K562 (cell line): Measurements from ENCODE around the gene ERBB3. TPM values are rescaled to one million over a fixed set of nuclear protein-coding genes. Genes with fewer than 3 reads are reported as not detected.

Source experiments
- ATF6 ChIP-seq: sonication (generic); formaldehyde crosslinking; IDR thresholded peaks from 2 replicates; pipeline ENCODE4 v1.4.0; 2020; ENCODE audit warnings: mild to moderate bottlenecking, missing genetic modification reagents
- BRF2 ChIP-seq: IDR thresholded peaks from 3 replicates; pipeline ENCODE4 v1.6.1; 2011; ENCODE audit warnings: borderline replicate concordance, mild to moderate bottlenecking; ENCODE audit not compliant: insufficient read length, insufficient read depth
- DACH1 ChIP-seq: fragments of 450-650 bp; IDR thresholded peaks from 2 replicates; pipeline ENCODE4 v1.6.1; 2018; ENCODE audit not compliant: partially characterized antibody
- FOXM1 ChIP-seq, 2 experiments: fragments of 450-650 bp in 1 of 2; sonication (generic) in 1 of 2; formaldehyde crosslinking in 1 of 2; IDR thresholded peaks; 2 replicates each; pipeline versions ENCODE4 v1.6.1 to v1.9.0; 2017 to 2022; ENCODE audit warnings: low read depth in 2 of 2, mild to moderate bottlenecking in 2 of 2, missing genetic modification reagents in 1 of 2, moderate library complexity in 1 of 2
- NFE2 ChIP-seq: IDR thresholded peaks from 2 replicates; pipeline ENCODE4 v1.6.1; 2014; ENCODE audit warnings: antibody characterized with exemption, low read depth
- NFE2L1 ChIP-seq: fragments of 450-650 bp; IDR thresholded peaks from 2 replicates; pipeline ENCODE4 v1.6.1; 2016; ENCODE audit warnings: missing genetic modification characterization, low read depth, mild to moderate bottlenecking, missing compliant biosample characterization, moderate library complexity, borderline replicate concordance
- NR2C2 ChIP-seq, 2 experiments: fragments of 200-800 bp in 1 of 2; sonication (Bioruptor generic) in 1 of 2; sonication (generic) in 1 of 2; formaldehyde crosslinking in 1 of 2; IDR thresholded peaks; 2 replicates each; pipeline versions ENCODE4 v1.6.1 to v1.8.0; 2016 to 2022; ENCODE audit warnings: mild to moderate bottlenecking in 1 of 2, missing compliant biosample characterization in 1 of 2, missing genetic modification characterization in 1 of 2, missing genetic modification reagents in 1 of 2
- U2AF1 ChIP-seq: fragments of 200-400 bp; formaldehyde crosslinking; optimal IDR thresholded peaks from 2 replicates; pipeline ENCODE3; 2017; ENCODE audit warnings: mild to moderate bottlenecking, low read depth, low read length, moderate library complexity
- ZBTB9 ChIP-seq: fragments of 450-650 bp; formaldehyde crosslinking; IDR thresholded peaks from 2 replicates; pipeline ENCODE4 v1.4.0; 2020; ENCODE audit warnings: mild to moderate bottlenecking, moderate library complexity
- ZEB2 ChIP-seq: fragments of 450-650 bp; IDR thresholded peaks from 2 replicates; pipeline ENCODE4 v1.6.1; 2016
- ZNF146 ChIP-seq: IDR thresholded peaks from one replicate; pipeline ENCODE4 v1.6.1; 2018; ENCODE audit warnings: missing compliant biosample characterization; ENCODE audit not compliant: unreplicated experiment
- ZNF384 ChIP-seq: IDR thresholded peaks from 2 replicates; pipeline ENCODE4 v1.6.1; 2012; ENCODE audit warnings: low read depth, low read length, improper control_type of control experiment
- polyA plus RNA-seq, 8 experiments: library from polyadenylated mRNA; depleted of rRNA in 4 of 8; stranded (reverse) in 5 of 8; unstranded in 3 of 8; fragments of >200 nt; fragmentation: Nextera tagmentation in 2 of 8; fragmentation: Illumina TruSeq in 1 of 8; extraction: Ambion mirVana in 2 of 8; extraction: Trizol in 1 of 8; gene quantifications; 2 replicates each; pipeline versions ENCODE4 v1.2.1 to v1.2.3, GENCODE V29; 2011 to 2014; ENCODE audit warnings: inconsistent platforms in 1 of 8, missing spikeins in 1 of 8
- total RNA-seq, 7 experiments: library from RNA; depleted of rRNA in 6 of 7; stranded (reverse); fragments of >200 nt in 6 of 7; fragmentation: Illumina TruSeq in 2 of 7; extraction: Trizol in 2 of 7; gene quantifications; 2 replicates each; pipeline versions ENCODE4 v1.2.1 to v1.2.3, GENCODE V29; 2011 to 2021; ENCODE audit warnings: low replicate concordance in 1 of 7
- TF ChIP-seq, protein P1 (sequence below): fragments of 250-450 bp; sonication (Bioruptor Pico); IDR thresholded peaks from 2 replicates; pipeline ENCODE4 v1.5.0; 2021; ENCODE audit warnings: mild to moderate bottlenecking, moderate library complexity
- TF ChIP-seq, protein P2 (sequence below): IDR thresholded peaks from 2 replicates; pipeline ENCODE4 v1.6.1; 2011; ENCODE audit warnings: borderline replicate concordance, low read depth, mild to moderate bottlenecking, moderate library complexity, low read length; ENCODE audit not compliant: insufficient read depth, poor library complexity, severe bottlenecking

ERBB3 gene
- total and polyA plus RNA-seq, 9 of the 15 experiments (the other 6 are each of a cell fraction or from before 2014, with no cell fraction given), result 1.5 to 5.4 (median 3.8) TPM

DNA sequence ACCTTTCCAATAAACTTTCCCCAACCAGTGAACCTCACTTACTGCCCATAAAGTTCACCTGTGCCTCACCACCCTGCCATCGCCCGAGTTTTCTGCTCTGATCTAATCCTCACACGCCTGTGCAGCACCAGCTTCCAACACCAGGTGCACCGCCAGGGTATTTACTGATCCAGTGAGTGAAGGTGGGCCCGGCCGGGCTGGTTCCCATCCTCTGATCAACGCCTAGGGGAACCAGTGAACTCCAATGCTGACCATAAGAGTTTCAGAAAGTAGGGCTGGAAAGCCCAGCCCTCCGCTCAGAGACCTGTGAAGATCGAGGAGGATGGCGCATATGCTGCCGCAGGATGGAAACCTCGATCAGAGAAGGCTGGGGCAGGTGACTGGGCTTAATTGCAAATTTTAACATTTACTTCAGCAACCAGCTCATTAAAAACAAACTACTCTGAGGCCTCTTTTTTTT, 71.7 kb downstream of the ERBB3 start (continued):
- TF ChIP-seq, protein P1, sequence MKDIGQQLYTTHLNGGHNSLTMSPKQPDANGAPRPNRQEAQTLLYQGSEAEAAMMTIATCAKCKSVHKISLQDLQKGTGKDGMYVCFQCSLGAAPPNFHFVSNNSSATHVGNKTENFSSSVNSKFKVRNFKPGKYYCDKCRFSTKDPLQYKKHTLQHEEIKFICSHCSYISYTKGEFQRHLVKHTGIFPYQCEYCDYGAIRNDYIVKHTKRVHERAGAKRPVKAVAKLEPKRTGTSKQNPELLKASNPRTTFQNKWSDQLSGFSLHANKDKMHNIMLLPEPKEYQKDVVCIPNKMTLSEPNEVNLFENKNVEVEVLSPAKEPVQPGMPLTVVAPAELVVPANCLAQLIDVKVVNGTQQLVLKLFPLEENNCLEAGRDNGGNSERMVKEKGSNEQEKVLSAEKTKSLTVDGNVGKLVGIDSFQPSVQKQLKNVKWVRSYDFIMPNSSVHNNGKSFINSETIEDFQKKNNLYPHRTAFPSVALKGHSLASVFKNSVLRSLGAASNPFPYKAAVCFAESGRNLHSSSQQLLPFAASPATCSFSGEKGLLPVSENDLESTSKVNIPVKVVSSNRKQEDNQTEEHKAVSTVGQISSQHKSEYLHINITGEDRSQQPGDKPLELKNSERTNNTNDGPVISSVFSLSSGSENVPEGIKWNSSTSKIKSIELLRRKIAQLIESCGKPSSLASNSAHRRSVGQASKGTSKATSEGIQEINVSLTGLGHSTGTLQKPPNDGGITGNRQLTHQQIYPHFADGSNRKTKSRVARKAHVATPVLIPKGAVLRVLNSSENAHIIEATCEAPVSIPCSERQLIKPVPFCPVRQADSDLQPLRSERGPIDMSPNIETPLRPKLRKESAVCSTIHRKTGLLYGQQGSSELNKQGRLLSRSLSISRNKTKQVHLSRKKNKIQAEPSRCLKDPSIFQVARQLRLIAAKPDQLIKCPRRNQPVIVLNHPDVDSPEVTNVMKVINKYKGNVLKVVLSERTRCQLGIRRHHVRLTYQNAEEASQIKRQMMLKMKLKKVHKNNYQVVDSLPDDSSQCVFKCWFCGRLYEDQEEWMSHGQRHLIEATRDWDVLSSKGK (CRISPR knock-in tag), result no peak
- TF ChIP-seq NFE2 (0 out of 2 replicates have a peak, but pooled peaks have one; percentile 7), ATF6 (CRISPR knock-in tag) (0 out of 2 replicates have a peak, but pooled peaks have one; percentile 34), ZEB2 (peak; percentile 44; the same call in 1 of the 2 replicates), ZNF146 (no peak), BRF2 (no peak), NFE2L1 (tag) (no peak), NR2C2 (CRISPR knock-in tag; IDR thresholded peaks at IDR 0.05) (0 out of 2 replicates have a peak, but pooled peaks have one; percentile 17), NR2C2 (tag; IDR thresholded peaks at IDR 0.05) (no peak), DACH1 (no peak), FOXM1 (IDR thresholded peaks at IDR 0.05; ENCODE audit: low read depth) (no peak), FOXM1 (CRISPR knock-in tag; IDR thresholded peaks at IDR 0.05; ENCODE audit: low read depth) (no peak), ZBTB9 (CRISPR knock-in tag) (no peak), ZNF384 (no peak), U2AF1 (no peak)
- TF ChIP-seq, protein P2, sequence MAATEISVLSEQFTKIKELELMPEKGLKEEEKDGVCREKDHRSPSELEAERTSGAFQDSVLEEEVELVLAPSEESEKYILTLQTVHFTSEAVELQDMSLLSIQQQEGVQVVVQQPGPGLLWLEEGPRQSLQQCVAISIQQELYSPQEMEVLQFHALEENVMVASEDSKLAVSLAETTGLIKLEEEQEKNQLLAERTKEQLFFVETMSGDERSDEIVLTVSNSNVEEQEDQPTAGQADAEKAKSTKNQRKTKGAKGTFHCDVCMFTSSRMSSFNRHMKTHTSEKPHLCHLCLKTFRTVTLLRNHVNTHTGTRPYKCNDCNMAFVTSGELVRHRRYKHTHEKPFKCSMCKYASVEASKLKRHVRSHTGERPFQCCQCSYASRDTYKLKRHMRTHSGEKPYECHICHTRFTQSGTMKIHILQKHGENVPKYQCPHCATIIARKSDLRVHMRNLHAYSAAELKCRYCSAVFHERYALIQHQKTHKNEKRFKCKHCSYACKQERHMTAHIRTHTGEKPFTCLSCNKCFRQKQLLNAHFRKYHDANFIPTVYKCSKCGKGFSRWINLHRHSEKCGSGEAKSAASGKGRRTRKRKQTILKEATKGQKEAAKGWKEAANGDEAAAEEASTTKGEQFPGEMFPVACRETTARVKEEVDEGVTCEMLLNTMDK, result peak; percentile 58
